ENCODE measurements around the gene TMEM131L. TPM values are rescaled to one million over a fixed set of nuclear protein-coding genes. Genes with fewer than 3 reads are reported as not detected.

TMEM131L gene
- polyA plus RNA-seq, 2 of the 4 experiments (the other 2 are of a cell fraction) = 3.4 to 5.0 TPM

- no peak for FAIRE-seq
- Histone ChIP-seq H3K4me2 (no peak overlapping the region), H3K4me1 (no peaks in the 10 kb centered on the region), H3K4me3 (no peak overlapping the region), H3K9me3 (no peaks in the 10 kb centered on the region), H3K27ac (no peak overlapping the region)
- POLR2A ChIA-PET = no interaction called here
- ATAC-seq = no peak
- 45% methylated on average over 2 of the region's 2 CpGs for WGBS (ENCODE audit: missing lambda C conversion rate)
- CTCF ChIA-PET = no interaction called here
- no peak for TF ChIP-seq HEYL (CRISPR knock-in tag; IDR thresholded peaks at IDR 0.05)
- TF ChIP-seq TFCP2L1 (CRISPR knock-in tag; IDR thresholded peaks at IDR 0.05) = no peak
- no peak for TF ChIP-seq RCOR1 (IDR thresholded peaks at IDR 0.05; ENCODE audit: low read depth, low read length)
- TF ChIP-seq FOSL2 (IDR thresholded peaks at IDR 0.05) = no peak
- TF ChIP-seq FOSL2 (CRISPR knock-in tag; IDR thresholded peaks at IDR 0.05) = no peak
- TF ChIP-seq ZSCAN20 (CRISPR knock-in tag; IDR thresholded peaks at IDR 0.05) = no peak
- TF ChIP-seq ZC3H11A (IDR thresholded peaks at IDR 0.05) = no peak
- no peak for TF ChIP-seq ZNF302 (CRISPR knock-in tag; IDR thresholded peaks at IDR 0.05)
- no peak for TF ChIP-seq HMGXB4 (CRISPR knock-in tag; IDR thresholded peaks at IDR 0.05; ENCODE audit: borderline replicate concordance)
- TF ChIP-seq MAFK (IDR thresholded peaks at IDR 0.05; ENCODE audit: partially characterized antibody) = no peak
- no peak for TF ChIP-seq ESRRA (IDR thresholded peaks at IDR 0.05; ENCODE audit: borderline replicate concordance, low read length)
- no peak for TF ChIP-seq HDAC2 (IDR thresholded peaks at IDR 0.05)
- TF ChIP-seq FOXS1 (CRISPR knock-in tag; IDR thresholded peaks at IDR 0.05) = no peak
- TF ChIP-seq POLR2A (IDR thresholded peaks at IDR 0.05; ENCODE audit: low read length) = no peak
- TF ChIP-seq ELK1 (IDR thresholded peaks at IDR 0.05; ENCODE audit: low read depth, low read length) = no peak
- no peak for TF ChIP-seq PHF8 (IDR thresholded peaks at IDR 0.05; ENCODE audit: borderline replicate concordance, low read depth)
- DNase-seq (ENCODE audit: low read depth in 1 of 2, low spot score in 1 of 2) = no peak
These were observed 202.5 kb downstream of the TMEM131L start for GRCh38 chr4:153668647-153669046.

DNA sequence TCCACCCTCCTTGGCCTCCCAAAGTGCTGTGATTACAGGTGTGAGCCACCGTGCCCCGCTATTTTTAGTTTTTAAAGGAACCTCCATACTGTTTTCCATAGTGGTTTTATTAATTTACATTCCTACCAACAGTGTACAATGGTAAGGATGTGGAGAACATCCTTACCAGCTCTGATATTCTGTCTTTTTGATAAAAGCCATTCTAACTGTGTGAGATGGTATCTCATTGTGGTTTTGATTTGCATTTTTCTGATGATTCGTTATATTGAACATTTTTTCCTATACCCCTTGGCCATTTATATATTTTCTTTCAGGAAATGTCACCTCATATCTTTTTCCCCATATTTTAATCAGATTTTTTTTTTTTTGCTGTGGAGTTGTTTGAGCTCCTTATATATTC, 203.7 kb downstream of the TMEM131L start:
- no peak overlapping the region for H3K4me3 ChIP-seq
- H3K4me2 ChIP-seq = no peak overlapping the region
- POLR2A ChIA-PET = no interaction called here
- ATAC-seq (no peak), DNase-seq (ENCODE audit: low read depth in 1 of 2, low spot score in 1 of 2) (no peak), FAIRE-seq (no peak)
- 3% methylated on average over 3 of the region's 3 CpGs for WGBS (ENCODE audit: missing lambda C conversion rate)
- no peaks in the 10 kb centered on the region for H3K9me3 ChIP-seq
- no peak for TF ChIP-seq HOXA7 (CRISPR knock-in tag; IDR thresholded peaks at IDR 0.05)
- H3K27ac ChIP-seq = no peak overlapping the region
- CTCF ChIA-PET = no interaction called here
- no peaks in the 10 kb centered on the region for H3K4me1 ChIP-seq

- Histone ChIP-seq H3K27ac (no peak overlapping the region), H3K4me1 (peaks cover 4% of the 10 kb centered on the region; the same call in 2 of the 3 replicates), H3K4me2 (no peak overlapping the region; the same call in 2 of the 3 replicates), H3K4me3 (no peak overlapping the region), H3K9me3 (no peaks in the 10 kb centered on the region)
- ATAC-seq = no peak
- 26% methylated on average over 5 of the region's 5 CpGs for WGBS (ENCODE audit: missing lambda C conversion rate)
- ChIA-PET POLR2A (no interaction called here), CTCF (no interaction called here)
- no peak for DNase-seq (ENCODE audit: low read depth in 1 of 2, low spot score in 1 of 2)
- FAIRE-seq = no peak
- no peak for TF ChIP-seq NFE2L2 (conservative IDR thresholded peaks at IDR 0.05; ENCODE audit: low read length)
- no peak for TF ChIP-seq CHD2 (IDR thresholded peaks at IDR 0.05; ENCODE audit: low read length, partially characterized antibody)
- TF ChIP-seq KDM5A (IDR thresholded peaks at IDR 0.05) = no peak
- TF ChIP-seq ELK1 (IDR thresholded peaks at IDR 0.05; ENCODE audit: low read depth, low read length) = no peak
- TF ChIP-seq CHD4 (IDR thresholded peaks at IDR 0.05; ENCODE audit: borderline replicate concordance) = no peak
- no peak for TF ChIP-seq TP53 (CRISPR knock-in tag; IDR thresholded peaks at IDR 0.05)
- no peak for TF ChIP-seq KDM1A (IDR thresholded peaks at IDR 0.05; ENCODE audit: low read depth)
- TF ChIP-seq REST (IDR thresholded peaks at IDR 0.05) = no peak
- no peak for TF ChIP-seq HOXA7 (CRISPR knock-in tag; IDR thresholded peaks at IDR 0.05)
- no peak for TF ChIP-seq MAZ (IDR thresholded peaks at IDR 0.05; ENCODE audit: borderline replicate concordance, low read depth, low read length)
- TF ChIP-seq ATOH8 (CRISPR knock-in tag; IDR thresholded peaks at IDR 0.05; ENCODE audit: low read depth) = no peak
- TF ChIP-seq EHF (CRISPR knock-in tag; IDR thresholded peaks at IDR 0.05) = no peak
- TF ChIP-seq FOSB (CRISPR knock-in tag; IDR thresholded peaks at IDR 0.05) = no peak
- TF ChIP-seq POLR2A (IDR thresholded peaks at IDR 0.05; ENCODE audit: low read length) = no peak
- TF ChIP-seq EHMT2 (IDR thresholded peaks at IDR 0.05; ENCODE audit: low read depth) = no peak
These were observed 210.3 kb downstream of the TMEM131L start for GRCh38 chr4:153676486-153676885.

Measured in A549 (cell line).